Neutrophil (primary cell): Measurements from ENCODE around the gene TLN1.

ENCODE experiments used
- H3K27ac ChIP-seq: fragments of 200-600 bp; sonication (generic); 2 replicates; pipeline ENCODE4 v1.5.1; 2016; ENCODE audit warnings: mild to moderate bottlenecking, moderate library complexity
- H3K27me3 ChIP-seq: fragments of 200-600 bp; sonication (generic); 2 replicates; pipeline ENCODE4 v1.6.0; 2016; ENCODE audit warnings: mild to moderate bottlenecking
- H3K36me3 ChIP-seq: fragments of 200-600 bp; sonication (generic); 2 replicates; pipeline ENCODE4 v1.5.1; 2017
- H3K4me1 ChIP-seq, 2 experiments: fragments of 200-600 bp in 1 of 2; sonication (generic) in 1 of 2; 1 replicate in 1 of 2; 2 replicates in 1 of 2; pipeline versions ENCODE4 v1.5.1 to v1.6.1; 2013 to 2016; ENCODE audit warnings: low read depth in 1 of 2, low read length in 1 of 2, mild to moderate bottlenecking in 1 of 2, moderate library complexity in 1 of 2; ENCODE audit not compliant: control insufficient read depth in 1 of 2, insufficient read depth in 1 of 2
- H3K4me3 ChIP-seq, 2 experiments: fragments of 200-600 bp in 1 of 2; sonication (generic) in 1 of 2; 1 replicate in 1 of 2; 2 replicates in 1 of 2; pipeline ENCODE4 v1.5.1; 2013 to 2016; ENCODE audit warnings: low read depth in 1 of 2, low read length in 1 of 2, mild to moderate bottlenecking in 1 of 2, moderate library complexity in 1 of 2
- H3K9me3 ChIP-seq: fragments of 200-600 bp; sonication (generic); 2 replicates; pipeline ENCODE4 v1.5.1; 2016
- CTCF ChIP-seq: fragments of 200-600 bp; sonication (generic); IDR thresholded peaks from 2 replicates; pipeline ENCODE4 v1.5.1; 2016; ENCODE audit warnings: antibody characterized with exemption

TLN1 gene

DNA sequence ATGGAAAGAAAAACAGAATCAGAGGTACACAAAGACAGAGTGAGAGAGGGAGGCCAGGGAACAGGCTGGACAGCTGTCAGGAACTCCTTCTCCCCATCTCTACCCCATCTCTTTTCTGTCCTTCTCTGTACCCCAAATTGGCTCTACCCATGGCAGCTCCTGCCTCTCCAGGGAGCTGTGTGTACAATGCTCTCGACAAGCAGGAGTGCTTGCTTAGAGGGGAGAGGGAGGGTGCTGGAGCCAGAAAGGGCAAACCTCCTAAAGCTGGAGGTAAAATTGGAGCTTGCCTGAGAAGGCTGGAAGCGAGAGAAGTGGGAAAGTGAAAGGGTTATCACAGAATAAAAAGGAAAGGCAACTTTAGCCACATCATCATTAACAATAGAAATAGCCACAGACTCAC lies 48.7 kb downstream of the TLN1 start:
- Histone ChIP-seq H3K27ac (no peak overlapping the region), H3K4me1 (no peaks in the 10 kb centered on the region), H3K36me3 (no peaks in the 10 kb centered on the region), H3K4me3 (no peak overlapping the region), H3K9me3 (no peaks in the 10 kb centered on the region), H3K27me3 (peaks cover 4% of the 10 kb centered on the region)
- TF ChIP-seq CTCF, result no peak

DNA sequence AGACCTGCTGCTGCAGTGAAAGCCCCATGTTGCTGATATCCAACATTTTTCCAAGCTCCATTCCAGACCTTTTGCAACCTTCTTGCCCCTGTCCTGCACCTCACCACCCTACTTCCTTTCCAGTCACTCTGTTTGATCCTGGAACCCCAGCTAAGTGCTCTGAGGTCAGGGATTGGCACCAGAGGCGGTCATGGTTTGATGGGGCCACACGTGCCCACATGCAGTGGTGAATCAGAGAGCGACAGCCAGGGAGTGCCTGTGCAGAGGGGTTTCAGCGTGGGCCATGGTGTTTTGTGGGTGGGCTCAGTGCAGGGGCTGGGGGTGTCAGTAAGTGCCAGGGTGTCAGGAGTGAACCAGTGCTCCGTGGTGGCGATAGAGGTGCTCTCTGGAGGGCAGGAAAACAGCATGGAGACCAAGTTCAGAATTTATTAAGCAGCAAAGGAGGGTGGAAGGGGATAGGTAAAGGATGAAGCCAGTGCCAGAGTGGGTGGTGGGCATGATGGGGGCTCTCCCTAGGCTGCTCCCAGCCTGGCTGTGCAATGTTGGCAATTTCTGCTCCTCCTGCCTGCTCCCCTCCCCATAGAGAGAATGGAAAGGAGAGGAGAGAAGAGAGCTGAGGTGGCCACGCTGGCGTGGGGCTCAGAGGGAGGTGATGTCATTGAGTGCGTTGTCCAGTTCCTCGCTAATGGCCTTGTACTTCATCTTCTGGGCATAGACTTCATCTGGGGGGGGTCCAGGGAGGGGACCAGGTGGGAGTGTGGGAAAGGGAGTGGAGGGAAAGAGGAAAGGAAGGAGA lies 49.3 kb downstream of the TLN1 start:
- Histone ChIP-seq H3K9me3 (no peaks in the 10 kb centered on the region), H3K4me3 (no peak overlapping the region), H3K27ac (no peak overlapping the region), H3K27me3 (no peaks in the 10 kb centered on the region), H3K36me3 (no peaks in the 10 kb centered on the region), H3K4me1 (no peaks in the 10 kb centered on the region)
- TF ChIP-seq CTCF, result no peak

GRCh38 chr9:35682051-35682450 lies 49.9 kb downstream of the TLN1 start:
- Histone ChIP-seq H3K36me3 (no peaks in the 10 kb centered on the region), H3K27ac (no peak overlapping the region), H3K9me3 (no peaks in the 10 kb centered on the region), H3K27me3 (peaks cover 3% of the 10 kb centered on the region), H3K4me1 (no peaks in the 10 kb centered on the region), H3K4me3 (no peak overlapping the region)
- no peak for TF ChIP-seq CTCF

DNA sequence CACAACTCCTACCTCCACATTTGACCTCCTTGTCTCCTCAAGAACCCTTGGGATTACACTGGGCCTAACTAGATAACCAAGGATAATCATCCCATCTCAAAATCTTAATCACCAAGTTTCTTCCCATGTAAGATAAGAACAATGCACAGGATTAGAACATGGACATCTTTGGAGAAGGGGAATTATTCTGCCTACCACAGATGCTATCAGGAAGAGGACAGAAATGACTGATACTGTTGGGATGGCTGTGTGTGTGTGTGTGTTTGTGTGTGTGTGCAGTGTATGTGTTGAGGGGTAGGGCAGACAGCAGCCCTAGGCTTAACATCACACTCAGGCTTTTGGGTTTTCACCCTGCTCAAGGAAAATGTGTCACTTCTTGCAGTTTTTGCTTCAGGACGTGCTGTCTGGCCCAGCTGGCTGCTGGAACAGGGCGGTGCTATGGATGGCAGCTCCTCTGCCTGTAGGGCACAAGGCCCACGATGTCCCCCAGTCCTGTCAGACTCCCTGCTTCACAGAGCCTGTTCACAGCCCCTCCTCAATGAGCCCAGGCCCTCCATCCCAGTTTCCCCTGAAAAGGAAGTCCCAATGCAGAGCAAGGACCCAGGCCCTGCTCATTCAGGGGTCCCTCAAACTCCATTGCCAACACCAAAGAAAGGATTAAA lies 50.5 kb downstream of the TLN1 start:
- Histone ChIP-seq H3K27ac (no peak overlapping the region), H3K9me3 (no peaks in the 10 kb centered on the region), H3K36me3 (no peaks in the 10 kb centered on the region), H3K4me3 (no peak overlapping the region), H3K4me1 (no peaks in the 10 kb centered on the region), H3K27me3 (peaks cover 8% of the 10 kb centered on the region)
- TF ChIP-seq CTCF, result no peak

DNA sequence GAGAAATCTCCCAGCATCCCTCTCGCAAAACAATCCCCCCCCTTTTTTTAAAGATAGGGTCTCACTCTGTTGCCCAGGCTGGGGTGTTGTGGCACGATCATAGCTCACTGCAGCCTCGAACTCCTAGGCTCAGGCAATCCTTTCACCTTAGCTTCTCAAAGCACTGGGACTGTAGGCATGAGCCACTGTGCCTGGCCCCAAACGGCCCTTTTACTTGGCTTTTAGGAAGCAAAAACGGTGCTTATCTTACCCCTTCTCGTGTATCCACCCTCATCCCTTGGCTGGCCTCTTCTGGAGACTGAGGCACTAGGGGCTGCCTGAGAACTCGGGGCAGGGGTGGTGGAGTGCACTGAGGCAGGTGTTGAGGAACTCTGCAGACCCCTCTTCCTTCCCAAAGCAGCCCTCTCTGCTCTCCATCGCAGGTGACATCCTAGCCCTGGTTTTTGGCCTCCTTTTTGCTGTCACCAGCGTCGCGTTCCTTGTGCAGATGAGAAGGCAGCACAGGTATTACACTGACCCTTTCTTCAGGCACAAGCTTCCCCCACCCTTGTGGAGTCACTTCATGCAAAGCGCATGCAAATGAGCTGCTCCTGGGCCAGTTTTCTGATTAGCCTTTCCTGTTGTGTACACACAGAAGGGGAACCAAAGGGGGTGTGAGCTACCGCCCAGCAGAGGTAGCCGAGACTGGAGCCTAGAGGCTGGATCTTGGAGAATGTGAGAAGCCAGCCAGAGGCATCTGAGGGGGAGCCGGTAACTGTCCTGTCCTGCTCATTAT lies 51.5 kb downstream of the TLN1 start:
- Histone ChIP-seq H3K36me3 (no peaks in the 10 kb centered on the region), H3K4me3 (no peak overlapping the region), H3K27me3 (peaks cover 18% of the 10 kb centered on the region), H3K9me3 (no peaks in the 10 kb centered on the region), H3K27ac (no peak overlapping the region), H3K4me1 (peaks cover 4 to 9% of the 10 kb centered on the region in 2 experiments)
- TF ChIP-seq CTCF, result no peak
